Liver (tissue), 3 donors: ENCODE measurements around the gene PSMG4.

Experiments used
- FOXA1 ChIP-seq: IDR thresholded peaks from 2 replicates; pipeline ENCODE4 v1.6.1; 2016; ENCODE audit warnings: antibody characterized with exemption
- HNF4A ChIP-seq, 2 donors: conservative IDR thresholded peaks; 2 replicates each; pipeline ENCODE4 v1.6.1; 2016; ENCODE audit warnings: antibody characterized with exemption in 2 of 2, mild to moderate bottlenecking in 2 of 2
- JUND ChIP-seq, 2 donors: IDR thresholded peaks; 2 replicates each; pipeline ENCODE4 v1.6.1; 2016; ENCODE audit warnings: antibody characterized with exemption in 2 of 2
- NR2F2 ChIP-seq: IDR thresholded peaks from 2 replicates; pipeline ENCODE4 v1.6.1; 2016; ENCODE audit warnings: antibody characterized with exemption
- RAD21 ChIP-seq, 2 donors: IDR thresholded peaks; 2 replicates each; pipeline ENCODE4 v1.6.1; 2016; ENCODE audit warnings: antibody characterized with exemption in 2 of 2, mild to moderate bottlenecking in 2 of 2
- RXRA ChIP-seq, 2 donors: IDR thresholded peaks; 2 replicates each; pipeline ENCODE4 v1.6.1; 2017 to 2018; ENCODE audit warnings: antibody characterized with exemption in 2 of 2, mild to moderate bottlenecking in 1 of 2
- SP1 ChIP-seq: IDR thresholded peaks from 2 replicates; pipeline ENCODE4 v1.6.1; 2018; ENCODE audit warnings: antibody characterized with exemption, mild to moderate bottlenecking
- TAF1 ChIP-seq: conservative IDR thresholded peaks from 2 replicates; pipeline ENCODE4 v1.6.1; 2016; ENCODE audit warnings: antibody characterized with exemption, mild to moderate bottlenecking
- TF ChIP-seq, protein P1 (sequence below): fragments of 150-350 bp; IDR thresholded peaks from 2 replicates; pipeline ENCODE4 v1.5.1; 2017; ENCODE audit warnings: improper control_type of control experiment, low read depth, low read length; ENCODE audit not compliant: missing input control
- TF ChIP-seq, protein P2 (sequence below): IDR thresholded peaks from 2 replicates; pipeline ENCODE4 v1.6.1; 2016; ENCODE audit warnings: antibody characterized with exemption
- TF ChIP-seq, protein P3 (sequence below): IDR thresholded peaks from 2 replicates; pipeline ENCODE4 v1.6.1; 2016; ENCODE audit warnings: antibody characterized with exemption
- TF ChIP-seq, protein P4 (sequence below): IDR thresholded peaks from 2 replicates; pipeline ENCODE4 v1.6.1; 2016; ENCODE audit warnings: antibody characterized with exemption, mild to moderate bottlenecking
- TF ChIP-seq, protein P5 (sequence below): IDR thresholded peaks from 2 replicates; pipeline ENCODE4 v1.6.1; 2016; ENCODE audit warnings: antibody characterized with exemption
- donor health status: healthy.
- donor health status: healthy.

DNA sequence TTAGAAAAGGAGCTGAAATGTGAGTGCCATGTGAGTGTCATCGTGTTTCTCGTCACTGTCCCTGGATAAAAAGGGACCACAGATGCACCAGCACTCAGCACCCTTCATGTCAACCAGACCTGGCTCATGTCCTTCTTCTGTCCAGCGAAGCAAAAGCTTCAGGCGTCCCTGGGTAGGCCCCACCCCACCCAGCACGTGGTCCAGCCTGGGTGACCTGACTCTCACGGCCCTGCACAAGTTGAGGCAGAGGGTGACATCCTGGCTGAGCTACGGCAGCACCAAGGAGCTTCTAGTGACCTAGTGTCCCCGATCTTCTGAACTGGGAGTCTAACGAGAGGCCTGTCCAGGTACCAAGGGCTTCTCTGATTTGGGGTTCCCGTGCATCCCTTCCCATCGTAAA is 37.8 kb downstream of the PSMG4 start:
- TF ChIP-seq, protein P1, sequence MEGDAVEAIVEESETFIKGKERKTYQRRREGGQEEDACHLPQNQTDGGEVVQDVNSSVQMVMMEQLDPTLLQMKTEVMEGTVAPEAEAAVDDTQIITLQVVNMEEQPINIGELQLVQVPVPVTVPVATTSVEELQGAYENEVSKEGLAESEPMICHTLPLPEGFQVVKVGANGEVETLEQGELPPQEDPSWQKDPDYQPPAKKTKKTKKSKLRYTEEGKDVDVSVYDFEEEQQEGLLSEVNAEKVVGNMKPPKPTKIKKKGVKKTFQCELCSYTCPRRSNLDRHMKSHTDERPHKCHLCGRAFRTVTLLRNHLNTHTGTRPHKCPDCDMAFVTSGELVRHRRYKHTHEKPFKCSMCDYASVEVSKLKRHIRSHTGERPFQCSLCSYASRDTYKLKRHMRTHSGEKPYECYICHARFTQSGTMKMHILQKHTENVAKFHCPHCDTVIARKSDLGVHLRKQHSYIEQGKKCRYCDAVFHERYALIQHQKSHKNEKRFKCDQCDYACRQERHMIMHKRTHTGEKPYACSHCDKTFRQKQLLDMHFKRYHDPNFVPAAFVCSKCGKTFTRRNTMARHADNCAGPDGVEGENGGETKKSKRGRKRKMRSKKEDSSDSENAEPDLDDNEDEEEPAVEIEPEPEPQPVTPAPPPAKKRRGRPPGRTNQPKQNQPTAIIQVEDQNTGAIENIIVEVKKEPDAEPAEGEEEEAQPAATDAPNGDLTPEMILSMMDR, result no peak
- TF ChIP-seq TAF1, result no peak
- TF ChIP-seq SP1, result no peak
- no peak for TF ChIP-seq RAD21 (IDR thresholded peaks at IDR 0.05)
- TF ChIP-seq, protein P2, sequence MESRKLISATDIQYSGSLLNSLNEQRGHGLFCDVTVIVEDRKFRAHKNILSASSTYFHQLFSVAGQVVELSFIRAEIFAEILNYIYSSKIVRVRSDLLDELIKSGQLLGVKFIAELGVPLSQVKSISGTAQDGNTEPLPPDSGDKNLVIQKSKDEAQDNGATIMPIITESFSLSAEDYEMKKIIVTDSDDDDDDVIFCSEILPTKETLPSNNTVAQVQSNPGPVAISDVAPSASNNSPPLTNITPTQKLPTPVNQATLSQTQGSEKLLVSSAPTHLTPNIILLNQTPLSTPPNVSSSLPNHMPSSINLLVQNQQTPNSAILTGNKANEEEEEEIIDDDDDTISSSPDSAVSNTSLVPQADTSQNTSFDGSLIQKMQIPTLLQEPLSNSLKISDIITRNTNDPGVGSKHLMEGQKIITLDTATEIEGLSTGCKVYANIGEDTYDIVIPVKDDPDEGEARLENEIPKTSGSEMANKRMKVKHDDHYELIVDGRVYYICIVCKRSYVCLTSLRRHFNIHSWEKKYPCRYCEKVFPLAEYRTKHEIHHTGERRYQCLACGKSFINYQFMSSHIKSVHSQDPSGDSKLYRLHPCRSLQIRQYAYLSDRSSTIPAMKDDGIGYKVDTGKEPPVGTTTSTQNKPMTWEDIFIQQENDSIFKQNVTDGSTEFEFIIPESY, result no peak
- TF ChIP-seq FOXA1, result no peak
- no peak for TF ChIP-seq JUND (IDR thresholded peaks at IDR 0.05)
- TF ChIP-seq RXRA (IDR thresholded peaks at IDR 0.05), result no peak
- TF ChIP-seq, protein P3, sequence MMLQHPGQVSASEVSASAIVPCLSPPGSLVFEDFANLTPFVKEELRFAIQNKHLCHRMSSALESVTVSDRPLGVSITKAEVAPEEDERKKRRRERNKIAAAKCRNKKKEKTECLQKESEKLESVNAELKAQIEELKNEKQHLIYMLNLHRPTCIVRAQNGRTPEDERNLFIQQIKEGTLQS, result no peak
- no peak for TF ChIP-seq HNF4A (conservative IDR thresholded peaks at IDR 0.05)
- TF ChIP-seq, protein P4, sequence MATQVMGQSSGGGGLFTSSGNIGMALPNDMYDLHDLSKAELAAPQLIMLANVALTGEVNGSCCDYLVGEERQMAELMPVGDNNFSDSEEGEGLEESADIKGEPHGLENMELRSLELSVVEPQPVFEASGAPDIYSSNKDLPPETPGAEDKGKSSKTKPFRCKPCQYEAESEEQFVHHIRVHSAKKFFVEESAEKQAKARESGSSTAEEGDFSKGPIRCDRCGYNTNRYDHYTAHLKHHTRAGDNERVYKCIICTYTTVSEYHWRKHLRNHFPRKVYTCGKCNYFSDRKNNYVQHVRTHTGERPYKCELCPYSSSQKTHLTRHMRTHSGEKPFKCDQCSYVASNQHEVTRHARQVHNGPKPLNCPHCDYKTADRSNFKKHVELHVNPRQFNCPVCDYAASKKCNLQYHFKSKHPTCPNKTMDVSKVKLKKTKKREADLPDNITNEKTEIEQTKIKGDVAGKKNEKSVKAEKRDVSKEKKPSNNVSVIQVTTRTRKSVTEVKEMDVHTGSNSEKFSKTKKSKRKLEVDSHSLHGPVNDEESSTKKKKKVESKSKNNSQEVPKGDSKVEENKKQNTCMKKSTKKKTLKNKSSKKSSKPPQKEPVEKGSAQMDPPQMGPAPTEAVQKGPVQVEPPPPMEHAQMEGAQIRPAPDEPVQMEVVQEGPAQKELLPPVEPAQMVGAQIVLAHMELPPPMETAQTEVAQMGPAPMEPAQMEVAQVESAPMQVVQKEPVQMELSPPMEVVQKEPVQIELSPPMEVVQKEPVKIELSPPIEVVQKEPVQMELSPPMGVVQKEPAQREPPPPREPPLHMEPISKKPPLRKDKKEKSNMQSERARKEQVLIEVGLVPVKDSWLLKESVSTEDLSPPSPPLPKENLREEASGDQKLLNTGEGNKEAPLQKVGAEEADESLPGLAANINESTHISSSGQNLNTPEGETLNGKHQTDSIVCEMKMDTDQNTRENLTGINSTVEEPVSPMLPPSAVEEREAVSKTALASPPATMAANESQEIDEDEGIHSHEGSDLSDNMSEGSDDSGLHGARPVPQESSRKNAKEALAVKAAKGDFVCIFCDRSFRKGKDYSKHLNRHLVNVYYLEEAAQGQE, result no peak
- no peak for TF ChIP-seq NR2F2
- TF ChIP-seq, protein P5, sequence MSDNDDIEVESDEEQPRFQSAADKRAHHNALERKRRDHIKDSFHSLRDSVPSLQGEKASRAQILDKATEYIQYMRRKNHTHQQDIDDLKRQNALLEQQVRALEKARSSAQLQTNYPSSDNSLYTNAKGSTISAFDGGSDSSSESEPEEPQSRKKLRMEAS, result no peak
